ENCODE results near the gene CPSF4L.
"Not testable (repeated sequence)": the region's sequence is repeated elsewhere in the genome, so short reads cannot be mapped to it uniquely, and the experiment has no call there.

CPSF4L gene

DNA sequence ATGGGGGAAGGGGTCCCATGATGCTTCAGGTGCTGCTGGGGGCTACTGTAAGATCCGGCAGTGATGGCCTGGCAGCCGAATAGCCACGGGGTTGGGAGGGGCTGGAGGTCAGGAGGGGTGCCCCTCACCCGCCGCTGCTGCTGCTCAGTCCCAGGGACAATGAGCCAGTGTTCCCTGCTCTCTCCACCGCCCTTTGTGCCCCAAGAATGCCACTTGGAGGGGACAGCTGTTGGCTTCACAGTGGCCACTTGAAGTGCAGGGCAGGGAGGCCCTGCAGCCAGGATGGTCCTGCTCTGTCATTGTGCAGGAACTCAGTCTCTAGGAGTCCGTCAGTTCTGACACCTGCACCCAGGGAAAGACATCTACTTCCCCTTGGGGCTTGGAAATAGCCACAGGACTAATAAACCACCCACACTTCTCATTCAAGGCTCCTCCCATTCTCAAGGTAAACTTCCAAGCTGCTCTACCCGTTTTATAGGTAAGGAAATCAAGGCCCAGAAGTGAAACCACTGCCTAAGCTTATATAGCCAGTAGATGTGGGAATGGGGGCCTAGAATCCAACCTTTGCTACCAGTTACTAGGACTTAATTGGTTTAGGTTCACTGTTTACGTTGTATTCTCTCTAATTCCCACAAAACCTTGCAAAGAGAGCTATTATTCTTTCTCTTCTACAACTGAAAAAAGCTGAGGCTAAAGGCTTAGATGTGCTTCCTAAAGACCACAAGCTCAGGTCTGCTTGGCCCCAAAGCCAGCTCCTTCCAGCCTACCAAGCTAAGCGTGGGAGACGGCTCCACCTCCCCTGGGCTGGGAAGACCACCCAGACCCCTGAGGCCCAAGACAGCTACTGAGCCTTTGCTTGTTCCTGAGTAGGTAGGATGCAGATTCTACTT is 6.2 kb upstream of the CPSF4L start:
- no peak for DNase-seq

DNA sequence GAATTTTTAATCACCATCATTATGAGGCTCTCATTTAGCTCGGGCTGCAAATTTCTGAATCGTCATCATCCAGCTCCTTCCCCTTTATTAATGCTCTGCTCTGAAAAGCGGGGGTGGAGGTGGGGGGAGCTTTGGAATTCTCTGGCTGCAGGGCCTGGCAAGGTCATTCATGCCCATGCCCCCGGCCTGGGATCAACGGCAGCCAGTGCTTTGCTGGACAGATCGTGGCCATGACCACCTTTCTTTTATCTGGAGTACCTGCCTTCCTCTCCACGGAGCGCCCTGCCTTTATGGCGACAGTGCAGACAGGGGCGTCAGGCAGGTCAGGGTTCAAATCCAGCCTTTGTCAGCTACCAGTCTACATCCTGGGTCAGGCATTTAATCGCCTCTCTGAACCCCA is 5.1 kb upstream of the CPSF4L start:
- DNase-seq, result no peak

DNA sequence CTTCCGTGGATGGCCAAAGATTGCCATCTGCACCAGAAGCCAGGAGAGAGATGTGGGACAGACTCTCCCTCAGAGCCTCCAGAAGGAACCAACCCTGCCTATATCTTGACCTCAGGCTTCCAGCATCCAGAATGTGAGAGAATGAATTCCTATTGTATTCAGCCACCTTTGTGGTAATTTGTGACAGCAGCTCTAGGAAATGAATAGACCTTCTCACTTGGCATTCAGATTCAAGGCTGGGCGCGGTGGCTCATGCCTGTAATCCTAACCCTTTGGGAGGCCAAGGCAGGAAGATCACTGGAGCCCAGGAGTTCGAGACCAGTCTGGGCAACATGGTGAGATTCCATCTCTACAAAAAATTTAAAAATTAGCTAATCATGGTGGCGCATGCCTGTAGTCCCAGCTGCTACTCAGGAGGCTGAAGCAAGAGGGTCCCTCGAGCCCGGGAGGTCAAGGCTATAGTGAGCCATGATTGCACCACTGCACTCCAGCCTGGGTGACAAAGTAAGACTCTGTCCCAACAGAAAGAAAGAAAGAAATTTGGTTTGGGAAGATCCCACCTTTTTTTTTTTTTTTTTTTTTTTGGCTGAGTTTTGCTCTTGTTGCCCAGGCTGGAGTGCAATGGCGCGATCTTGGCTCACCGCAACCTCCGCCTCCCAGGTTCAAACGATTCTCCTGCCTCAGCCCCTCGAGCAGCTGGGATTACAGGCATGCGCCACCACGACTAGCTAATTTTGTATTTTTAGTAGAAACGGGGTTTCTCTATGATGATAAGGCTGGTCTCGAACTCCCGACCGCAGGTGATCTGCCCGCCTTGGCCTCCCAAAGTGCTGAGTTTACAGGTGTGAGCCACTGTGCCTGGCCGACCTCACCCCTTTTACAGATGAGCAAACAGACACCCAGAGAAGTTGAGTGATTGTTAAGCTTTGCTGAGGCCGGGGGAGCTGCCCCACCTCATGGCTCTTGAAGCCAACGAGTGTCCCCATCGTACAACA is 4.3 kb upstream of the CPSF4L start:
- DNase-seq, result no peak

DNA sequence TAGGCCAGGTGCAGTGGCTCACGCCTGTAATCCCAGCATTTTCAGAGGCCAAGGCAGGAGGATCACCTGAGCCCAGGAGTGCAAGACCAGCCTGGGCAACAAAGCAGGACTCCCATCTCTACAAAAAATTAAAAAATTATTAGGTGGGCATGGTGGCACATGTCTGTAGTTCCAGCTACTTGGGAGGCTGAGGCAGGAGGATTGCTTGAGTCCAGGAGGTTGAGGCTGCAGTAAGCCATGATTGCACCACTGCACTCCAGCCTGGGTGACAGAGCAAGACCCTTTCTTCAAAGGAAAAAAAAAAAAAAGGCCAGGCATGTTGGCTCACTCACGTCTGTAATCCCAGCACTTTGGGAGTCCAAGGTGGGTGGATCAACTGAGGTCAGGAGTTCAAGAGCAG is 2.8 kb upstream of the CPSF4L start:
- DNase-seq, result not testable (repeated sequence)

DNA sequence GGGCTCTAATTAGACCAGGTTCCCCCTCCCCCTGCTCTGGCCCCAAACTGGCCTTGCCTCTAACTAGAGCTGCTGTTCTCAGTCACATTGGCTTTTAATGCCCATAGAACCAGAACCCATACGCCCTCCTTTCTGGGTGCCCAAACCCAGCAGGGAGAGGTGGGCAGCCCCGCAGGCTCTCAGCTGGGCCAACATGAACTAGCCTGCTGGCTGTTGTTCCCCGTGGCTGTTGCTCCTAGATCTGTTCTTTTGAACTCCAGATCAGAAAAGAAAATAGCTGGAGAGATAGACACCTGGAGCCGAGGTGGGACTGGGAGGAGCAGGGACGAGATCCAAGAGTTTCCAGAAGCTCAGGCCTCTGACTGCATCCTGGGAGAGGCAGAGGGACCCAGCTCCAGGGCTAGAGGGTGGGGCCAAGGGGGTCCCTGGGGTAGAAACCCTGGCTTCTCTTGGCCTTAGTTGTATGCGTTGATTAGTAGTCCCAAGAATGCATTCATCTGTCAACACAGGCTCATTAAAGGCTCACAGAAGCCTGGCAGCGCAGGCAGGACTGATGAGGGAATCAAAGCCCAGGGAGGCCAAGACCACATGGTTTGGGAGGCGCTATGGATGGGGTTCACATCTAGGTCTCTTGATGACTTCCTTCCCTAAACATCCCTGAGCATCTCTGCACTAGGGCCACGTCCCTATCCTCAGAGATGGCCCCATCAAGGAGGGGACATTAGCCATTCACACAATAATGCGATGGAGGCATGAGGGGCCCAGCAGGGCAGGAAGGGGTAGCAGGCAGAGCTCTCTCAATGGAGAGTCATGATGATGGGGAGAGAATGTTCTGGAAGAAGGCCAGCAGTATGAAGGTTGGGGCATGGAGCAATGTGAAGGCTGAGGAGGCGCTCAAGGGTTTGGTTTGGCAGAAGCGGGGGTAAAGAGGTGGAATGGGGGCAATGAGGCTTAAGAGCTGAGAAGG is 1.3 kb upstream of the CPSF4L start:
- no peak for DNase-seq

DNA sequence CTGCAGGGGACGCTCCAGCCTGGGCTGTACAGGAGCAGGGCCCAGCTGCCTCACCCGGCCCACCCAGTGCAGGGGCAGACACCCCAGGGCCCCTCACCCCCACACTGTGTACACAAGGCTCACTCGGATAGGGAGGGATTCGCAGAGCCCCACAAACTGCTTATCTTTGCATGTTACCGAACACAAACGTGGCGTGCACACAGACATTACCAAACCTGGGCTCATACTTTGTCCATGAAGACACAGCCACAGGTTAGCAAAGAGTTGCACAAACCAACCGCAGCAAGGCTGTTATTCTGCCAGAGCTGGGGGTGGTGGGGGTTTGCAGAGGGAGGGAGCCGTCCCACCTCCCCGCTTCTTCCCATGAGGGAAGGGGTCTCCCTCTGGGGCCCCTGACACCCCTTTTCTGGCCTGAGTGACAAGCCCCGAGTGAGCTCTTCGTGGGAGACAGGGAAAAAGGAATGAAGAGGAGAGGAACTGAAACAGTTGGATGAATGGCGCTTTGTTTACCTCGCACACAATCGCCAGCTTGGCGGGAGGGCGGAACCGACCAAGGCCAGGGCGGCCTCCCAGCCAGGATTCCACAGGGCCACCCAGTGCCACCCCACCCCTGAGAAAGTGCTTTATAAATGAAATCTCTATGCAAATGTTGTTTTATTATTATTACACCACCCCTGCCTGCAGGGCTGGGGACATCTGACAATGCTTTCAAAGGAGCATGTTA is 434 bp upstream of the CPSF4L start:
- no peak for DNase-seq

DNA sequence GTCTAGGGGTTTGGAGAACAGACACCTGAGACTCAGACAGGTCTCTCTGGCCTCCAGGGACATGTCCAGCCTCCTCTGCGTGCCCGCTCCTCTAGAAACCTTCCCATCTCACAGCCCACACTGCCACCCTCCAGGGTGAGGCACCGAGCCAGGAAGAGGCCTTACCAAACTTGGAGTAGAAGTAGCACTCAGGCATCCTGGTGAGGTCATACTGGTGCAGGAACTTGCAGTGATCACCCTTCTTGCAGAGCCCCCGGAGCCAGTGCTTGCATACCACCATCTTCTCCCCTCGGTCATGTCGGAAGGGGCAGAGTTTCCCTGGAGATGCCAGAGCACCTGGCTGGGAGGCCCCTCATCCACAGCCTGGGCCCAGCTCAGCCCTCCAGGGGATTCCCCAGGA is 4.2 kb downstream of the CPSF4L start:
- no peak for DNase-seq

DNA sequence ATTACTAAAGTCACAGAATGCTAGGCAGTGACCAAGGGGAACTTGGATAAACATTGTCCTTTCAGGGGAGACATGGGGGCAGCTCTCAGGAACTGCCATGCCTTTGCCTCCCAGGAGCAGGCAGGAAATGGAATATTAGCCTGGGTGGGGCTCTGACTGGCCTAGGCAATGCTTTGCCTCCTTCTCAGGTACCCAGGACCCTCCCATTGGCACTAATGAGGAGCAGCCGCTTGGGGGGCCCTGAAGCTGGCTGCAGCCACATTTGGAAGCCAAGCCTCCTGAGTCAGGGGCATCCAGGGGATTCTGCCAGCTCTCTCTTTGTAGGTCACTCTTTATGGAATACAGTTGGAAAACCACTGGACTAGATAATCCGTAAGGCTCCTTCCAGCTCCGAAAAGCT is 5.5 kb downstream of the CPSF4L start:
- no peak for DNase-seq

DNA sequence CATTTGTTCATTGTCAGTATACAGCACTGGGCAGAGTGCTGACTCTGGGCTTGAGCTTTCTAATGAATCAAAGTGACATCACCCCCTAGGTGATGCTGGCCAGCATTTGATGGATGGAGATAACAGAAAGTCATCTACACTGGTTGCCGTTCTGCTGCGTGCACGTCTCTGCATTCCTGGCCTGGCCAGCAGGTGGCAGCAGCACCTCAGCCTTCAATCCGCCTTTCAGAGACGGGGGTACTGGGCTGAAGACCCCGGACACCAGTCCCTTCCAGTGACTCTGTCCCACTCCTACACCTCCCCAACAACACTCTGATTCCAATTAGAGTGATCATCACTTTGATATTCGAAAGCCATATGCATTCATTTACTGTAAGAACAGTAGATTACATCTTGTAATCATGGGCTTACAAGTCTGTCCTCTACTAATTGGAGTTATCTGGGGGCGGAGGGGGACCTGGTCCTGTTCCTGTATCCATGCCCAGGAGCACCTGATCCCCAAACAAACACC is 6.0 kb downstream of the CPSF4L start:
- DNase-seq, result peak; percentile 59

DNA sequence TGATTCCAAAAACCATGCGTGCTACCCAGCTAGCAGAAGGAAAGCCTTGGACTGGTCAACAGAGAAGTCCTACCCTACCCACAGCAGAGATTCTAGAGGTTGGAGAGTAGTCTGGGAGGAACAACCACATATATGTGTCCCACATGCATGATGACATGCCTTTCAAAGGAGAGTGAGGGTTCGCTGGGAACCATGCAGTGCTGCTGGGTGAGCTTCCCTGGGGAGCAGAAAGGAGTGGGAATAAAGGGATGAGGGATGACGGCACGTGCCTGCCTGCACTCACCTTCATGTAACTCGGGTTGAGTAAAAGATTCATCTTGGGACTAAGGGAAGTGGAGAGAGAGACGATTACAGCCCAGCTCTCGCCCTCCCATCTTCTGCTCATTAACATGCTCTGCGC is 9.8 kb downstream of the CPSF4L start:
- DNase-seq, result no peak

DNA sequence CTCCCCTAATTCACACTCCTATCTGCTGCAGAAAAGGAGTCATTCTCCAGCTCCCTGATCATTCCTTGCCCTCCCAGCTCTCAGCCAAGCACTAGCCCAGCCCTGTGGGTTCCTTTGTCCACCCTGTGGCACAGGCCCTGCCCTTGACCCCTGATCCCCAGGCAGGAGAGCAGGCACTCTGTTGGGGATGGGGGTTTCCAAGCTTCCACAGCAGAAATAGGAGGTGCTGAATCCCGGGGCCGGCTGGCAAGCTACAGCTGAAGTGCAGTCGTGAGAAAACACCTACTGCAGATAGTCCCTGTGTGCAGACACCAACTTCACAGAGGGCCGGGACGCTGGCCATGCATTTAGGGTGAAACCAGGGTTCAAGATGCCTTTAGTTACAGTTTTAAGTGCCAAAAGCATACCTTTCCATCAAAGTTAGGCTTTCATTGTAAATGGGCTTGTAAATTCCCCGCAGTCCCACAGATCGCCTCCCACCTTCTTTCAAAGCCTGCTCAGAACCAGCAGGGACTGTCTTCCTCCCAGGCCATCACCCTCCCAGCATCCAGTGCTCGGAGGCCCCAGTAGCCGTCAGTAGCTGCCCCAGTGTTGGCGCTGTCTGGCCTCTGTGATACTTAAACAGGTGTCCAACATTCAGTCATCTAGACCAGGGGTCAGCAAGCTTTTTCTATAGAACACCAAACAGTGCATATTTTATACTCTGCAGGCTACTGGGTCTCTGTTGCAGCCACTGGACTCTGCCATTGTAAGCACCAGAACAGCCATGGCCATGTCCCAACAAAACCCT is 10.6 kb downstream of the CPSF4L start:
- no peak for DNase-seq

DNA sequence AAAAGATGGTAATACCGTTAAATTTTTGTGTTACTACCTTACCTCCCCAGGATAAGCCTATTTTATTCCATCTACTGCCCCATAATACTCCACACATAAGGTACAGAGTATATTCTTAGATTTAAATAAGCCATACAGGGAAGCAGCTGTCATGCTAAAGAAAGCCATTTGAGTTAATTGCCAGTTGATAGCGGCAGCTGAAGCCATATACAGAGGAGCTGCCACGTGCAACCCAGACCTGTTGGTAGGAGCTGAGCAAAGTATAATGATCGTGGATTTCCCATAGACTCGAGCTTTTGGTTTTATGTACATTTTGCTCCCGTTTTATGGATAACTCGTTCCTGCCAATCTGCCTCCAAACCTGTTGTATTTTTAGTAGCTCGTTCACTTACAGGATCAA is 12.0 kb downstream of the CPSF4L start:
- no peak for DNase-seq

DNA sequence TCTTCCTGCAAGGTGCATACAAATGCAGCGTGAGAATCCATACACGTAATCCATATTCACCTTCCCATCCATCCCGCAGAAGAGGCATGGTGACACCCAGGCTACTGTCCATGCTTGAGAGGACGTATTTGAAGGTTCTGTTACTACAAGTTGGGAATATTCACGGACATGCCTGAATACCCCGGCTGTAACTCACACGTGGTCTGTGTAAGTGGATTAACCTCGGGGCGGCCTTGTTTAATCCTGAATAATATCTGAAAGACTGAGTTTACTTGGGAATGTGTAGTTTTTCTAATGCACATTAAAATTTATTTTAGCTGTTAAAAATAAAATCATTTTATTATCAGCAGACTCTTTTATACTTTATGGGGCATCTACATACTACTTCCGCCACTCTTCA is 13.1 kb downstream of the CPSF4L start:
- DNase-seq, result no peak

DNA sequence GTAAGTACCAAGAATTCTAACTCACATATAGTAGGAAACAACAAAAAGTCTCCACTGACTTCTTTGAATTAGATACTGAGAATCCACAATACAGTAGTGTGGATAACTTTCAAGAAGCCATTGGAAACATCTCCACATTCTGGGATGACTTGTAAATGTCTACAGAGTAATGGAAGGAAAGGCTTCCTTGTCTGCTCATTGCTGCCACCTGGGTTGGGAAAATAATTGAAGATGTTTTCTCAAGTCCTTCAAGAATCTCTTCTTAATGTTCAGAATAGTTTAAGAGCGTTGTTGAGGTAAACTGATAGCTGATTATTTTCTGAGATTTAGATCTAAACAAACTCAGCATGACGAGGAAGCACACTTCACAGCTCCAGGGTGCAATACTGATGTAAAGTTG is 14.0 kb downstream of the CPSF4L start:
- no peak for DNase-seq

DNA sequence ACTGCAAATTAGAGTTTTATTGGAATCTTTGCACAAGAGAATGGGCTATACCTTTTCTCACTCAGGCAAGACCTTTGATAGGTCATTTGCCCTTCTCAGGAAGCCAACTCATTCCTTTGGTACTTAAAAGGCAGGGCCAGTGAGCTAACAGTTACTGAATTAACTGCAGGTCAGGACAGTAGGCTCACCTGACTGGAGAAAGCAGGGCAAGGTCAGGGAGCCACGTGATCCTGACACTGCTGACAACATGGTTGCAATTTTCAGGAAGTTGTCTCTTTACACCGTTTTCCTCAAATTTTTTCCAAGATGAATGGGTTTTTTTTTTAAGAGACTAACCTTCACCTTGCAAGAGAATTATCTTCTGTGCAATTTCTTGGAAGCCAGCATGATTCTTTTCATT is 21.1 kb downstream of the CPSF4L start:
- no peak for DNase-seq

DNA sequence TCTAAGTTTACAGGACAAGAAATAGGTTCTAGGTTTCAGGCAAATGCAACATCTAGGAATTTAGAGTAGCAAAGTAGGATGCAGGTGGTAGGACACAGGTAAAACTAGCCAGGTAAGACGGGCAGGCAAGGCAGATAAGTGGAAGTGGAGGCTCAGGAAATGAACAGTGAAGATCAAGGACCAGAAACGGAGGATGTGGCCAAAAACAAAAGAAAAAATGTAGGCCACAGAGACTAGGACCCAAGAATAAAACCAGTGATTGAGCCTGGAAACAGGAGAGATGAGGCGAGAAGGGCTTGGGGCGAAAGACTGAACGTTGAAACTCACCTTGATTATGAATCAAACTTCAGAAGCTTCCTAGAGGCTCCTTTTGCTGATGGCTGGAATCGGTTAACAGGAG is 24.0 kb downstream of the CPSF4L start:
- DNase-seq, result no peak

DNA sequence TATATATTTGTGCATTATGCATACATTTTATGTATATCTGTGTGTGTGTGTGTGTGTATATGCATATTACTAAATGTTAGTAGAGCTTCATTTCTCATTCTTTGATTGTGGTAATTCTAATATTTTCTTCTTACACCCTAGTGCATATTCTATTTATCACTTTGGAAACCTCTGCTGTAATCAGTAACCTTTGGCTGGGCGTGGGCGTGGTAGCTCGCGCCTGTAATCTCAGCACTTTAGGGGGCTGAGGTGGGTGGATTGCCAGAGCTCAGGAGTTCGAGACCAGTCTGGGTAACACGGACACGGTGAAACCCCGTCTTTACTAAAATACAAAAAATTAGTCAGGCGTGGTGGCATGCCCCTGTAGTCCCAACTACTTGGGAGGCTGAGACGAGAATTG is 26.9 kb downstream of the CPSF4L start:
- no peak for DNase-seq

DNA sequence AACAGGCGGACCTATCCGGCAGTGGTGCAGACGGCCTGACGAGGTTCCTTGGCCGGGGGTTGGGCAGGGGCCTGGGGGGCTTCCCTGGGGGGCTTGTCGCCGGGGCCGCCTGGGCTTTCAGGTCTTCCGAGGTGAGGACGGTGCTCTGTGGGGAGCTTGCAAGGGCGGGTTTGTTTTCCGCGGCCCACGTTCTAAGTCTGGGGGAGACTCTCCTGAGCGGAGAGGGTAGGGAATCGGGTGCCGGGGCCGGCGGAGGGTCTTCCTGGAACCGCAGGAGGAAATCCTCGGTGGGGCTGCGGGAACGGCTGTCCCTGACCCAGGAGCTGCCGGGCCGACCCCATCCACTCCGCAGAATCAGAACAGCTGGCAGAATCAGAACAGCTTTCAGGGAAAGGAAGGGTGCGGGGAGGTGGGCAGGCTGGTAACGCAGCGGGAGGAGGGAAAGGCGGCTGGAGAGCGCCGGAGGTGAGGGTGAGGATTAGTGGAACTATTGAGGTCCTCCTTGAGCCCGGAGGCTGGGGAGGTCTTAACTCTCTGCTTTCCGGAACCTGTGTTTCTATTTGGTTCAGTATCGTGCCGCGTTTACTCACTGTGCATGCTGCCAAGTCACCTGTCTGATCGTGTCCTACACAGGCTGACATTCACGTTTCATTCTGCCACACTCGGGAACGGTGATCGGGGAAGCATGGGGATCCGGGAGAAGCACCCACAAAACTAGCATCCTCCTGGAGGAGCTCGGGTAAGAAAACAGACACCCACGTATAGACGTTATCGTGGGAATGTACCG is 28.9 kb downstream of the CPSF4L start:
- DNase-seq, result peak; percentile 52

DNA sequence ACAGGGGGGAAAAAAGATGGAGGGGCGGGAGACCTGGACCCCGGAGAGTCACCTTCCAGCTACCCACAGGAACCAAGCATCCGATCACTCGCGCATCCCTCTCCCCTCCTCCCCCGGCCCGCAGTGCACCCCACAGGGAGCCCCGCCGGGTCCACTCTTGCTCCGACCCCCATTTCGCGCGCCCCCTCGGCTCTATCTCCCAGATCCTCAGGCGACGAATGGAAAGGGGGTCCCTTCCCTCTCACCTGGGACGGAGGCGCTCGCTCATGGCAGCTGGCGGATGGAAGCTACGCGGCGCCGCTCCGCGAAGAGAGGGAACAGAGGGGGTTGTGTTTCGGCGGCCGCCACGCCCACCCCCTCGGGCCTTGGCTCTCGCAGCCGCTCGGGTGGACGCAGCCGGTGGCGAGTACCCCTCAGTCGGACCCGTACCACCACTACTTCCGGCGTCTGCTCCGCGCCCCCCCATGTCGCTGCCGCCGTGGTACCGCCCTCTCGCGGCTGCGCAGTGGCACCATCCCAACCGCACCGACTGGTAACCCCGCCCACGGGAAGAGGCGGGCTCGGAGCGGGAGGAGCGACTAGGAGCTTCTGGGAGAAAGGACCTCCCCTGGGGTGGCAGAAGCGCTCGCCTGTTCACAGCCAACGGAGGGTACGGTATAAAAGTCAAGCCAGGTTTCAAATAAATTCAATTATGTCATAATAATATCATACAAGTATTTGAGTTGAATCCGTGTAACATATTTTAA is 29.7 kb downstream of the CPSF4L start:
- peak; percentile 96 for DNase-seq
